Measurements from ENCODE around the gene DCBLD2.
"Not testable (repeated sequence)": the region's sequence is repeated elsewhere in the genome, so short reads cannot be mapped to it uniquely, and the experiment has no call there.

The DCBLD2 gene

DNA sequence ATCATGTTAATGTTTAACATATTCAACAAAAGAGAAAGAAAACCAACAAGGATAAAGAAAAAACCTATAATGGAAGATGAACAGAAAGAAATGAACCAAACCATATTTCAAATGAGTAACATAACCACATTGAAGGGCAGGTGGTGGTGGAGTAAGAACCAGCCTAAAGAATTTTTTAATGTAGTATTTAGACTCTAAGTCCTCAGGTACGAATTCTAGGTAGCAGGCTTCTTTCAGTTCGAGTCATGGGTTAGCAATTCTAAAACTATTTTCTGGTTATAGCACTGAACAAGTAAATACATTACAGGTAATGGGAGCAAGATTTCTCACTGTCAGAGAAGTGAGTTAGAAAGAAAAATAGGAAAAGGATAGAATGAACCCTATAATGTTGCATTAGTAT lies 24.4 kb downstream of the DCBLD2 start:
- no peak for TF ChIP-seq CTCF (IDR thresholded peaks at IDR 0.05; ENCODE audit: low read depth, low read length)
- no peak for DNase-seq (ENCODE audit: extremely low read depth, low read depth)

DNA sequence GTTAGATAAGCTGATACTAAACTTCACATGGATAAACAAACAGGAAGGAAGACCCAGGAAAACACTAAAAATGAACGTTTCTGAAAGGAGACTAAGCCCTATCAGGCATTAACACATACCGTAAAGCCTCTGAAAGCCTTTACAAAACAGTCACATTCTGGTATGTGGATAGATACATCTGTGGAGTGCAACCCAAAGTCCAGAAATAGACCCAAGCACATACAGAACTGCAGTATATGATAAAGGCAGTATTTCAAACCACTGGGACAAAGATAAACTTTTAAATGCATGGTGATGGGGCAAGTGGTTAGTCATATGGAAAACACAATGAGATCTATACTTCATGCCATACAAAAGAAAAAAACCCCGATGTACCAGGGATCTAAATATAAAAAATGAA lies 26.0 kb downstream of the DCBLD2 start:
- no peak for TF ChIP-seq CTCF (IDR thresholded peaks at IDR 0.05; ENCODE audit: low read depth, low read length)
- no peak for DNase-seq (ENCODE audit: extremely low read depth, low read depth)

DNA sequence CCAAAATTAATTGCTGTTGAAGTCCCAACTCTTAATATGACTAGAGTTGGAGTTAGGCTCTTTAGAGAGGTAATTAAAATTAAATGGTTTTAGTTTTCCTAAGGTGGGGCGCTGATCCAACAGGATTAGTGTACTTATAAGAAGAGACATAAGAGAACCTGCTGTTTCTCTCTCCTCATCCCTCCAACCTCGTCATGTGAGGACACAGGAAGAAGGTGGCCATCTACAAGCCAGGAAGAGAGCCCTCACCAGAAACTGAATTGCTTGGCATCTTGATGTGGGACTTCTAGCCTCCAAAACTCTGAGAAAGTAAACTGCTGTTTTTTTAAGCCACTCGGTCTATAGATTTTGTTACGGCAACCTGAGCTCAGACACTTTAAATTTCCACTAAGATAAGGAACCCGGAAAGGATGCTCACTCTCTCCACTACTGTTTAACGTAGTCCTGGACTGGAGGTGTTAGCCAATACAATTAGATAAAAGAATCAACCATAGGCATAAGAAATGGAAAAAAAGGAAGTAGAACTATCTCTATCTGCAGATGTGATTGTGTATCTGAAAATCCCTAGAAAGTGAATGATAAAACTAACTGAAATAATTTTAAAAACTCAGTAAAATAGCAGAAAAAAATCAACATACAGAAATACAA lies 26.8 kb downstream of the DCBLD2 start:
- no peak for DNase-seq (ENCODE audit: extremely low read depth, low read depth)
- no peak for TF ChIP-seq CTCF (IDR thresholded peaks at IDR 0.05; ENCODE audit: low read depth, low read length)

GRCh38 chr3:98869391-98869790 lies 32.1 kb downstream of the DCBLD2 start:
- DNase-seq (ENCODE audit: extremely low read depth, low read depth), result no peak
- TF ChIP-seq CTCF (IDR thresholded peaks at IDR 0.05; ENCODE audit: low read depth, low read length), result no peak

GRCh38 chr3:98857971-98858370 lies 43.5 kb downstream of the DCBLD2 start:
- DNase-seq (ENCODE audit: extremely low read depth, low read depth), result not testable (repeated sequence)

DNA sequence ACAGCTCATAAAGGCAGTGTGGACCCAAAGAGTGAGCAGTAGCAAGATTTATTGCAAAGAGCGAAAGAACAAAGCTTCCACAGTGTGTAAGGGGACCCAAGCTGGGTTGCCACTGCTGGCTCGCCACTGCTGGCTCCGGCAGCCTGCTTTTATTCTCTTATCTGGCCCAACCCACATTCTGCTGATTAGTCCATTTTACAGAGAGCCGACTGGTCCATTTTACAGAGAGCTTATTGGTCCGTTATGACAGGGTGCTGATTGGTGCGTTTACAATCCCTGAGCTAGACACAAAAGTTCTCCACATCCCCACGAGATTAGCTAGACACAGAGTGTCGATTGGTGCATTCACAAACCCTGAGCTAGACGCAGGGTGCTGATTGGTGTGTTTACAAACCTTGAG lies 44.2 kb downstream of the DCBLD2 start:
- DNase-seq (ENCODE audit: extremely low read depth, low read depth), result not testable (repeated sequence)

- DNase-seq (ENCODE audit: extremely low read depth, low read depth), result no peak
- TF ChIP-seq CTCF (IDR thresholded peaks at IDR 0.05; ENCODE audit: low read depth, low read length), result no peak
Observed at GRCh38 chr3:98856724-98857123, 44.8 kb downstream of the DCBLD2 start.

- peak; percentile 74 for DNase-seq (ENCODE audit: extremely low read depth, low read depth)
- TF ChIP-seq CTCF (IDR thresholded peaks at IDR 0.05; ENCODE audit: low read depth, low read length), result no peak
Observed at GRCh38 chr3:98855806-98856400, 45.6 kb downstream of the DCBLD2 start.

All from AG09319 (cell line).